Activated CD8-positive, alpha-beta T cell treated with anti-CD3 and anti-CD28 coated beads for 36 hours (primary cell): ENCODE measurements around the gene DIP2A. TPM values are rescaled to one million over a fixed set of nuclear protein-coding genes. Genes with fewer than 3 reads are reported as not detected.

Experiments
- ATAC-seq: fragments of 200-7000 bp; cut with Tn5 transposase; one replicate; pipeline ENCODE4 v1.10.0; 2021; ENCODE audit warnings: mild to moderate bottlenecking, moderate library complexity
- CTCF ChIA-PET: fragments of 350-600 bp; sonication (Branson Sonifier 250); formaldehyde crosslinking; loops from one replicate; lab custom pipeline; 2021; ENCODE audit warnings: antibody characterized with exemption; lab: Charles Lee
- POLR2A ChIA-PET: fragments of 350-600 bp; sonication (Branson Sonifier 250); formaldehyde crosslinking; loops from one replicate; lab custom pipeline; 2021; ENCODE audit warnings: antibody characterized with exemption; lab: Charles Lee
- DNase-seq: peaks from one replicate; pipeline ENCODE4 v3.0.0-alpha.2; 2020
- H3K27ac Mint-ChIP-seq: one replicate; pipeline ENCODE4 v1.8.0; 2021; ENCODE audit warnings: mild to moderate bottlenecking, mixed read lengths
- H3K27me3 Mint-ChIP-seq: one replicate; pipeline ENCODE4 v1.8.0; 2021; ENCODE audit warnings: mixed read lengths
- H3K36me3 Mint-ChIP-seq: one replicate; pipeline ENCODE4 v1.8.0; 2021; ENCODE audit warnings: low read depth, mixed read lengths
- H3K4me1 Mint-ChIP-seq: one replicate; pipeline ENCODE4 v1.8.0; 2021; ENCODE audit warnings: low read depth, mixed read lengths
- H3K4me3 Mint-ChIP-seq: one replicate; pipeline ENCODE4 v1.8.0; 2021; ENCODE audit warnings: mild to moderate bottlenecking, moderate library complexity, mixed read lengths
- H3K9me3 Mint-ChIP-seq: one replicate; pipeline ENCODE4 v1.8.0; 2021; ENCODE audit warnings: mixed read lengths
- CTCF ChIP-seq: fragments of 200-600 bp; IDR thresholded peaks from one replicate; pipeline ENCODE4 v1.8.0; 2022; ENCODE audit warnings: antibody characterized with exemption, mild to moderate bottlenecking
- intact Hi-C: fragments of 100-400 bp; cut with micrococcal nuclease; formaldehyde crosslinking; loops from one replicate; pipeline ENCODE4 v1.10.0; 2022
- total RNA-seq, 2 experiments: library from RNA; stranded (reverse); gene quantifications; one replicate each; pipeline ENCODE4 v1.2.3, GENCODE V29; 2021

The DIP2A gene
- total RNA-seq, 2 experiments from 2014 or later = 30.9 to 34.1 TPM

GRCh38 chr21:46482846-46483231 lies 24.1 kb downstream of the DIP2A start:
- no peak for DNase-seq
- no peak for ATAC-seq
- no peaks in the 10 kb centered on the region for H3K27me3 Mint-ChIP-seq
- ChIA-PET POLR2A (no interaction called here), CTCF (no interaction called here)
- H3K27ac Mint-ChIP-seq = no peak overlapping the region
- H3K4me3 Mint-ChIP-seq = no peak overlapping the region
- peaks cover 23% of the 10 kb centered on the region for H3K4me1 Mint-ChIP-seq
- intact Hi-C loops = no loop called here
- H3K36me3 Mint-ChIP-seq = peaks cover 9% of the 10 kb centered on the region
- no peaks in the 10 kb centered on the region for H3K9me3 Mint-ChIP-seq
- no peak for TF ChIP-seq CTCF

DNA sequence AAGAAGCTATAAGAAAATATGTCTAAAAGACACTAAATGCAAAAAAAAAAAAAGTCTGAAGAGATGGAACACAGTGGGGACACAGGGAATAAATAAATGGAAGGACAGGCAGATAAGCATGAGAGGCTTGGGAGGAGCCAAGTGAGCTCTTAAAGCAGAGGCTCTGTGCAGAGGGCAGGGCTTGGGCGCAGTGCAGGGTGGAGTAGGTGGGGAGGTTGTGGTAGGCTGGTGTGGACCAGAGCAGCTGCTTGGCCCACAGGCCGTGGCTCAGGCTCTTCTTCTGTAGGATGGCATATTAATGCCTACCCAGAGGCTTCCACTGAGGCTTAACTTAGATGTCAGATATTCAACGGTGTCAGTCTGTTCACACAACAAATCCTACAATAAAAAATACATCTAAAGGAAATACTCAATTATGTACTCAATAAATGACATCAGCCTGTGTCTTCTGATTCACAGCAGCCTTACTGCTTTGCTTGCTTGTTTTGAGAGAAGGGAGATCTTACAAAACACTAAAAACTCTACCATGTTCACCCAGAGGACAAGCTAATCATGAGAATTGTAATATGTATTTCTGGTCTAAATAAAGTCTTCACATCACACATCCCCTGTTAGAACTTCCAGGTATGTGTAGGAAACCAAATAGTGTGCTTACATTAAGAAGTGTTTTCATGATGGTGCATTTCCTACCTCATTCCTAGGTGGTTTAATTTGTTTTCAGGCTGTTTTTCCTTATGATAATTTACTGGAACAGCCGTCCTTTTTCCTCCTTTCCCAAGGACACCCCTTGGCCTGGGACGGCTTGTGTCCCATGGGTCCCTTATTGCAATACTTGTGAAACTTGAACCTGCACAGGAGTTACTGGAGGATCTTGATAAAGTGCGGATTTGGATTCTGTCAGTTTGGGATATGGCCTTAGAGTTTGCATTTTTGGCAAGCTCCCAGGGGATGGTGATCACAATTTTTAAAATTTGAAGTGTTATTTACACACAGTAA lies 24.9 kb downstream of the DIP2A start:
- H3K4me3 Mint-ChIP-seq = no peak overlapping the region
- H3K9me3 Mint-ChIP-seq = no peaks in the 10 kb centered on the region
- intact Hi-C loops = no loop called here
- DNase-seq (peak; percentile 9), ATAC-seq (no peak)
- CTCF ChIA-PET = no interaction called here
- H3K27me3 Mint-ChIP-seq = no peaks in the 10 kb centered on the region
- H3K36me3 Mint-ChIP-seq = peaks cover 9% of the 10 kb centered on the region
- TF ChIP-seq CTCF = no peak
- POLR2A ChIA-PET = interaction anchor here (0.7 kb wide), 1 partner anchor 80 kb away, joined by 3 read pairs; no protein-coding TSS in a partner anchor
- no peak overlapping the region for H3K27ac Mint-ChIP-seq
- peaks cover 23% of the 10 kb centered on the region for H3K4me1 Mint-ChIP-seq

- intact Hi-C loops = no loop called here
- no peak for TF ChIP-seq CTCF
- DNase-seq (no peak), ATAC-seq (no peak)
- H3K4me1 Mint-ChIP-seq = peaks cover 18% of the 10 kb centered on the region
- no peaks in the 10 kb centered on the region for H3K9me3 Mint-ChIP-seq
- ChIA-PET POLR2A (interaction anchor here (0.6 kb wide), 1 partner anchor 11 kb away, joined by 3 read pairs; no protein-coding TSS in a partner anchor), CTCF (no interaction called here)
- no peaks in the 10 kb centered on the region for H3K27me3 Mint-ChIP-seq
- no peak overlapping the region for H3K4me3 Mint-ChIP-seq
- H3K27ac Mint-ChIP-seq = no peak overlapping the region
- peaks cover 9% of the 10 kb centered on the region for H3K36me3 Mint-ChIP-seq
These were observed 27.9 kb downstream of the DIP2A start for GRCh38 chr21:46486481-46487126.

GRCh38 chr21:46489162-46489663 lies 30.5 kb downstream of the DIP2A start:
- H3K36me3 Mint-ChIP-seq = peaks cover 29% of the 10 kb centered on the region
- intact Hi-C loops = no loop called here
- TF ChIP-seq CTCF = no peak
- peaks cover 4% of the 10 kb centered on the region for H3K4me1 Mint-ChIP-seq
- H3K27me3 Mint-ChIP-seq = no peaks in the 10 kb centered on the region
- H3K9me3 Mint-ChIP-seq = peaks cover 2% of the 10 kb centered on the region
- no peak for DNase-seq
- POLR2A ChIA-PET = no interaction called here
- CTCF ChIA-PET = no interaction called here
- ATAC-seq = no peak
- no peak overlapping the region for H3K4me3 Mint-ChIP-seq
- H3K27ac Mint-ChIP-seq = no peak overlapping the region
